Iris pigment epithelial cell (primary cell): ENCODE measurements around the gene MYL5.
"Not testable (repeated sequence)": the region's sequence is repeated elsewhere in the genome, so short reads cannot be mapped to it uniquely, and the experiment has no call there.

ENCODE experiments used
- DNase-seq: peaks from one replicate; pipeline ENCODE4 v3.0.0-alpha.2; 2011; ENCODE audit warnings: low read depth

The MYL5 gene

DNA sequence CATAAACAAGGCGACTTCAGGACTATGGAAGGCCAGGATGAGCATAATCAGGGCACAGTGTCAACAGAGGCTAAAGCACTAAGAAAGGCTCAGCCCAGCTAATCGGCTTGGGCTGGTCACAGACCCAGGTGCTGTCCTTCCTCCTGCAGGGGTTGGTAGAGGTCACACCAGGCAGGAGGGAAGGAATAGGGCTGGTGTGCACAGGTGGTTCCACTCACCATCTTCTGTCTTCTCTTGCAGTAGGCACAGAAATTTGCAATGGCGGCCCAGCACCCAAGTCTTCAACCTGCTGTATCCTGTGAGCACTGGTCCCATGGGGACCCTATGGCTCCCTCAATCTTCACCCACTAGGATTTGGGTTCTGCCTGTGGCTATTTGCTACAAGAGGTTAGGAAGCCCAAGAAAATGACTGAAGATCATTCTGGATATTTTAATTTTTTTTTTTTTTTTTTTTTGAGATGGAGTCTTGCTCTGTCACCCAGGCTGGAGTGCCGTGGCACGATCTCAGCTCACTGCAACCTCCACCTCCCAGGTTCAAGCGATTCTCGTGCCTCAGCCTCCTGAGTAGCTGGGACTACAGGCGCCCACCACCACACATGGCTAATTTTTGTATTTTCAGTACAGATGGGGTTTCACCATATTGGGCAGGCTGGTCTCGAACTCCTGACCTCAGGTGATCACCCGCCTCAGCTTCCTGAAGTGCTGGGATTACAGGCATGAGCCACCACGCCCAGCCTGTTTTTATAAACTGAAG, 4.4 kb upstream of the MYL5 start:
- DNase-seq: not testable (repeated sequence)

DNA sequence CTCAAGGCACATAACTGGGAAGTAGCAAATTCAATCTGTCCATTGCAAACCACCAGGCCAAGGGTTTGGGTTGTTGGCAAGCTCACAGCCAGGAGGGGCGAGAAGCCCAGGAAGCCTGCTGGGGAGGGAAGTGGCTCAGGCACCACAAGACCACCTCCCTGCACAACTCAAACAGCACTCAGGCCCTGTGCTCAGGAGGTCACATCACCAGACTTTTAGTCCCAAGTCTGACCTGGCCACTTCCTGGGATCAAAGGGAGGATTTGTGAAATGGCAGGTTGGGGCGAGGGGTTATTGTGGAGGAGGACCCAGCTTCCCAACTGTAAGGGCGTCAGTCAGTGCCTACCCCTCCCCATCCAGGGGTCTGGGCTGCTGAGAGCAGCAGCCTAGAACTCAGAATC, 2.6 kb upstream of the MYL5 start:
- no peak for DNase-seq

DNA sequence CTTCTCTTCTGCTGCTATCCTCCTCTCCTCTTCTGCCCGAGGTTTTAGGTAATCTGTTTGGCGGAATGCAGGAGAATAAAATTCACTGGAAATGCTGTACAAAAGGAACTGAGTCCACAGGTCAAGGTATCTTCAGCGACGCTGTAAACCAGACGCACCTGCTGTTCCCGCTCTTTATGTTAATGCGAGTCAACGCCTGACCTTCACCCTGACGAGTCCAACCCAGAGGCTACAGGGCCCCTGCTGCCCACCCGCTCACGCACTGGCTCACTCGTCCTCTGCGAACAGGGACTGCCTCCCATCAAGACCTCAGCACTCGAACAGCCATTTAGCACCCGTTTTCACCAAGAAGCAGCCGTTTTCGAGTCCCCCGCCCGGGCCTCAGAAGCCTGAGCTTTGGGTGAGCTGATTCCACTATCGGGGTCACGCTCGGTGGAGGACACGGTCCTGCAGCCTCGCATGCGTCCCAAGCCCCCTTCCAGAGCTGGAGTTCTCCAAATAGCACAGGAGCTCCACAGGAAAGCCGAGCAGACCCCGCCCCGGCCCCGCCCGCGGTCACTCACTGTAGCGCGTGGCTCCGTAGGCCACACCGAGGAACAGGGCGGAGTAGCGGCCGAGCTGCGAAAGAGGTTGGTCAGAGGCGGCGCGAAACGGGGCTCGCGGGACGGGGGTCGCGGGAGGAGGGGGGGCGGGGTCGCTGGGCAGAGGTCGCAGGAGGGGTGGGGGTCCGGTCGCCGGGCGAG, 822 bp upstream of the MYL5 start:
- no peak for DNase-seq

DNA sequence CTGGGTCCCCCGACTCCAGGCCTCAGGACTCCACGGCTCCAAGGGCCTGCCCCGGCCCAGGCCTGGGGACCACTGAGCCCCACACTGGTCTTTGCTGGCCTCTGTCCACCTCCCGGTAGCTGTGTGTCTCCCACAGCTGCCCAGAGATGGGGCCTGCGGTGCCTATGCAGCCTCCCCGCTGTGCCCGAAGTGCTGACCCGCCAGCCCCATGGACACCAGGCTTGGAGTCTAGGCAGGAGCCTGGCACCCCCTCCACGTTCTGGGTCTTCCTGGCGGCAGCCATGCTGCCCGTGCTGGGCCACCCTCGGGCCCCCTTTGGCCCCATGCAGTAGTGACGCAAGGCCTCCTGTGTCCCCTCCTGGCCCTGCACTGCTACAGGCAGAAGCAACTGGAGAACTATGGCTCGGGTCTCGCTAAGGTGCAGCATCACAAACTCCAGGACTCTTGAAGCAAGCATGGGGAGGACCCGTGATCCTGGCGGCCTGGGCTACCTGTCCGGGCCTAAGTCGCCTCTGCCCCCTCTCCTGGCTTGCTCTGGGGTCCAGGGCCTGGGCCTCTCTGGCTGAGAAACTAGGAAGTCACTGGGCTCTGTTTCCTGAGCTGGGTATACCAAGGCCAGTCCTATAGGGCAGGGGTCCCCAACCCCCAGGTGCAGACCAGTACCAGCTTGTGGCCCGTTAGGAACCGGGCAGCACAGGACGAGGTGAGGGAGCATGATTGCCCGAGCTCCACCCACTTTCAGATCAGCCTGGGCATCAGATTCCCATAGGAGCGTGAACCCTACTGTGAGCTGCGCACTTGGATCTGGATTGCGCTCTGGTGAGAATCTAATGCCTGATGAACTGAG, 917 bp downstream of the MYL5 start:
- DNase-seq: no peak

DNA sequence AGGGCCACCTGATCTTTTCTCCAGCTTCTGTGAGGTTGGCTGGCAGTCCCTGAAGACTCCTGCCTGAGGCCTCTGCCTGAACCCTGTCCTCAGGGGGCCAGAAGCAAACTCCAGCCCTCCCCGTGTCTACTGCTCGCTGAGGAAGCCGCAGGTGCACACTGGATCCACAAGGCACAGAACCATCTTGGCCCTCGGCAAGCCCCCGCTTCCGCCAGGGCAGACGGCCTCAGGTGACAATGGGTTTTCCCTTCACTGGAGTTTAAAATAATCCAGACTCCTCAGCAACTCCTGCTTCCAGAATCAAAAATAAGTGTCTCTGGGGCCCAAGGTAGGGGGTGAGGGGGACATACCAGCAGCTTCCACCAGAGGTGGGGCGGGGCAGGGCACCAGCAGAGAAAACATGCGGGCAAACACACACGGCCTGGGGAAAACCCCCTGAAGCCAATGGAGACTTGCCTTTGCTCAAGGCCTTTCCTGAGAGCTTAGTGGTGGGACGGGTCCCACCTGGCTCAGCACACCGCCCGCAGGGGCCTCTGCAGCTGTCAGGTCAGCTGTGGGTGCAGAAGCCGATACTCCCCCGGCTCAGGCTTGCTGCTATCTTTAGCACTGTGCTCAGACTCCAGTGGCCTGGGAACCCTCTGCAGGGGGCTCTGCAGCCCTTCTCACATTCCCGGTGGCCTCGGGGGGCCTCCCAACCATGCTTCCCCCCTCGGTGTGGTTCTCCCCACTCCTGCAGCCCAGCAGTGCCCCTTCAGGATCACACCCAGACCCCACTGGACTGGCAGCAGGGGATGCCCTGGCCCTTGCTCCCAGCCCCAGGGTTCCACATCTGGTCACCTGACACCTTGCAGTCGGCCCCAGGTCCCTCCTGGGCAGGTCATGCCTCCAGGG, 1.9 kb downstream of the MYL5 start:
- DNase-seq: no peak

DNA sequence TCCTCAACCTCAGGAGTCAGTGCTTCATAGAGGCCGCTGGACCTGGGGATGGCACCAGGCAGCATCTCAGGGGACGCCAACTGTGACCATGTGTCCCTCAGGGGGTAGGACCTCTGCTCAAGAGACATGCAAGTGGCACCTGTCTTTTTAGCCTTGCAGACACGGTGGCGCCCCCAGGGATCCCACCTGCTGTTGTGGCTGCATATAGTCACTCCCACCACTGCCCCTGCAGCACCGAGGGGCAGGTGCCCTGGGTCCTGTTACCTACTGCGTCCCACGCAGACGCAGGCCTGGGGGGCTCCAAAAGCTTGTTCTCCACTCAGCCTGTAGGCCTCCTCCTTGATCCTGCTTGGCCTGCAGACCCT, 2.5 kb downstream of the MYL5 start:
- no peak for DNase-seq

DNA sequence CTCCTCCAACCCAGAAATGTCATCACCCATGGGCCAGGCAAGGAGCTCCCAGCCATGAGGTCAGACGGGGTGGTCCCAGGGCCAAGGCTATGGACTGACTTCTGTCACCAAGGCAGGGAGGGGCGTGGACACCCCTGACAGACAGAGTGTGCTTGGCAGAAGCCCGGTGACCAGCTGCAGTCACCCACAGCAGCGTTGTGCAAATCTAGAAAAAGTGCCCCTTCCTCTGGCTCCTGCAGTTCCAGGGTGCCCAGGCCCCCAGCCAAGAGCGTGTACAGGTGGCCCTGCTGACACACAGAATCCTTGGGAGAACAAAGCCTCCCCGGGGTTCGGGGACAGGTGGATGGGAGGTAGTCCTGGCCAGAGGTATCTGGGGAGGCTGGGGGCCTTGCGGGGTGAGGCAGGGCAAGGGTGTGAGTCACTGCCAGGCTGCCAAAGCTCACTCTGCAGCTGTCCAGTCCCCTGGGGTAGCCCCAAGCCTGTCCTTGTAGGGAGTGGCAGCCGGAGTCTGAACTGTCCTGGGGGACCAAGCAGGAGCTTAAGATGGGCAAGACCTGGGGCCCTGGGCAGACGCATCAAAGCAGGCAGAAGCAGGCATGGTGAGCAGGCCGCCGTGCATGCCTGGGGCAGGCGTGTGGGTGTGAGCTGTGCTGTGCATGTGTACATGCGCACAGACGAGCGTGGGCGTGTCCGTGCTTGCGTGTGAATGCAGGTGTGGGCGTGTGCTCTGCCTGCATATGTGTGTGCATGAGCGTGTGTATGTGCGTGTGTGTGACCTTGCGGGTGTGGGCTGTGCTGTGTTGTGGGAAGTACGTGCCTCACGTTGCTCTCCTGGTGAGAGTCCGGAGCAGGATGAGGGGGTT, 3.3 kb downstream of the MYL5 start:
- no peak for DNase-seq

DNA sequence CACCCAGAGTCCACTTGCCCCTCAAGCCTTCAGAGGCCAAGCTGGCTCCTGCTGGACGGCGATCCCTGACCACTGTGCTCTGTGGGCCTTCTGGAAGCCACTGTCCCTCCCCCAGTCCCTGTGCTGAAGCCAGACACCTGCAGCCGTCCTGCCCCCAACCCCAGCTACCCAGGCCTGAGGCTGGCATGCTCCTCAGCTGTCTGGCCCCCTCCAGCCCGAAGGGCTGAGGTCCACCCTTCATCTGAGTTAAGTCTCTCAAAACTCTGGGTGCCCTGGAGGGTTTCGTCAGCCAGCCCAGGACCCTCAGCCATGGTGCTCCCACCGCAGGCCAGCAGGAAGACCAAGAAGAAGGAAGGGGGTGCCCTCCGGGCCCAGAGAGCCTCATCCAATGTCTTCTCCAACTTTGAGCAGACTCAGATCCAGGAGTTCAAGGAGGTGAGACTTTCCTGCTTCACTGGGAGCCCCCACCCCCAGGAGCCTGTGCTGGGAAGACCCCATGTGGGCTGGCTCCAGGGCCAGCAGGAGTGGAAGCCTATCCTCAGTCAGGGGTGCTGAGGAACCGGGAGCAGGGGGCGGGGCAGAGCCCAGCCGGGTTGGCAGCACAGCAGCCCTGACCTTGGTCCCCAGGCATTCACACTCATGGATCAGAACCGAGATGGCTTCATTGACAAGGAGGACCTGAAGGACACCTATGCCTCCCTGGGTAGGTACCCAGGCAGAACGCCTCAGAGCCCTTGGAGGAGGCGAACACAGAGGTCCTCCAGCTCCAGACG, 4.2 kb downstream of the MYL5 start:
- DNase-seq: no peak

DNA sequence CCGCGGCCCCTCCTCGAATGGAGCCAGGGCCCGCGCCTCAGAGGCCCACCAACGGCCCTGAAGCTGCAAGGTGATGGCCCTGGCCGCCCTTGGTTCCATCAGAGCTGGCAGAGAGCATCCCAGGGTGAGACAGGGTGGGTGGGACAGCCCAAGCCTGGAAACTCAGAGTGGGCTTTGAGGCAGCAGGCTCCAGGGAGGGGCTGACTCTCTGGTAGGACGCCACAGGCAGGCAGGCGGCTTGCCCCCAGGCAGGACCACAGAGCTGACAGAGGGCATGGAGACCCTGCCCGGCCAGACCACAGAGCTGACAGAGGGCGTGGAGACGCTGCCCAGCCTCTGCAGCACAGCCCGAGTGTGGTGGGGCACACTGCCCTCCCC, 4.8 kb downstream of the MYL5 start:
- no peak for DNase-seq

DNA sequence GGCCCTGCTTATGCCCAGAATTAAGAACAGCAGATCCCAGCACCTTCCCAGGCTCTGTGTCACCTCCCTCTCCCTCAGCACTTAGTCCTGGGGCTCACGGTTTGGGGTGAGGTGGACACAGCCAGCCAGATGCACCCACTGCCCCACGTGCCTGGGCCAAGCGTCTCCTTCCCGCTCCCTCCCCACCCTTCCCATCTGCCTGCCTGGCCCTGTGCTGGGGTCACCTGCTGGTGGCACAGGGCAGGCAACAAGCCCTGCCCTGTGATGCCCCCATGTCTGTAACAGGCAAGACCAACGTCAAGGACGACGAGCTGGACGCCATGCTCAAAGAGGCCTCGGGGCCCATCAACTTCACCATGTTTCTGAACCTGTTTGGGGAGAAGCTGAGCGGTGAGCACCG, 5.3 kb downstream of the MYL5 start:
- DNase-seq: no peak

DNA sequence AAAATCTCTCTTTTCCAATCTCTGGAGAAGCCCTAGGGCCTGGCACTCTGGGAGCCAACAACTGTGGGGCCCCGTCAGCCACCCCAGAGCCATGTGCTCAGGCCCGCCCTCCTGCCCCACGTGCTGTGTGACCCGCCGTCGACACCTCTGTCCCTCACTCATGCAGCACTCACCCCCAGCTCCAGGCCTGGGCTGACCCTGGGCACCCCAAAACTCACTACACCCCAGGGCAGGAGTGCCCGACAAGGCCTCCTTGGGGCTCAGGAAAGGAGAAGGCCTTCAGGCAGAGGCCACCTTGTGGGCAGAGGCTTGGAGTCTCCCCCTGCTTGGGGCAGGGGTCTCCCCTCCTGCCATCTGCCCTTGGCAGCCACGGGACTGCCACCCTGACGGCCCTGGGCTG, 5.7 kb downstream of the MYL5 start:
- no peak for DNase-seq

DNA sequence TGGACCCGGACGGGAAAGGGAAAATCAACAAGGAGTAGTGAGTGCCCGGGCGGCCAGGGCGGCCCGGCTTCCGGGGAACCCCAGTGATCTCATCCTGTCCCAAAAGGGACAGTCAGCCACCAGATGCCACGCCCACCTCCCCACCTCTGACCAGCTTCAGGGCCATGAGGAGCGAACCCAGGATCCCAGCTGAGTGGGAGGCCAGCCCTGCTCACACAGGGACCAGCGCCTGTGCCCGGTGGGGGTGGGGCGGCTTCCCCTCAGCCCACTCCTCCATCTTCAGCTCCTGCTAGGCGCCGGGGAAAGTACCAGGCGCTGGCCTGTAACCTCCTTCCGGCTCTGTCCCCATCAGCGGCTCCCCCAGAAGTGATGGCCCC, 6.2 kb downstream of the MYL5 start:
- DNase-seq: no peak

DNA sequence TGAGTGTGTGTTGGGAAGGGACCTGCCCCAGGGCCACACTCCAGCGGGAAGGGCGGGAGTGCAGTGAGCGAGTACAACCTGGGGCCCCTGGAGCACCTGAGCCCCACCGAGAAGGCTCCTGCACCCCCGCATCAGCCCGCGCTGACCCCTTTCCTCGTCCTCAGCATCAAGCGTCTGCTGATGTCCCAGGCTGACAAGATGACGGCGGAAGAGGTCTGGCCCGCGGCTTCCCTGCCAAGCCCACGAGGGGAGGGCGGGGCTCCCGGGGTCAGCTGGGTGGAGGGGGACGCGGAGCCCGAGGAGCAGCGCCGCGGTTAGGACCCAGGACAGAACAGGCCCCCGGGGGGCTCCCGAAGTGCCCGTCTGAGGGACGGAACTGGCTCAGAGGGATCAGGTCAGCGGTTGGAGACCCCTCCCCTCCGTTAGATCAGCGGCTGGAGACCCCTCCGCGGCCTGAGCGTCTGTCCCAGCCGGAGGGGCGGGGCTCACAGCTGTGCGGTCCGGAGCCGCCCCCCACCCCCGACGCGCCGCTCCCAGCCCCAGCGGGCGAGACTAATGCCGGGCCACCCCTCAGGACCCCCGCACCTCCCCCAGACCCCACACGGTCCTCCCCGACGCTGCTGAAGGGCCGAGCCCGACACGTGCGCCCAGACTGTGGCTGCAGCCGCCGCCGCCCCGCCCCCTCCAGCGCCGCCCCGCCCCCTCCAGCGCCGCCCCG, 6.7 kb downstream of the MYL5 start:
- DNase-seq: peak; percentile 40

DNA sequence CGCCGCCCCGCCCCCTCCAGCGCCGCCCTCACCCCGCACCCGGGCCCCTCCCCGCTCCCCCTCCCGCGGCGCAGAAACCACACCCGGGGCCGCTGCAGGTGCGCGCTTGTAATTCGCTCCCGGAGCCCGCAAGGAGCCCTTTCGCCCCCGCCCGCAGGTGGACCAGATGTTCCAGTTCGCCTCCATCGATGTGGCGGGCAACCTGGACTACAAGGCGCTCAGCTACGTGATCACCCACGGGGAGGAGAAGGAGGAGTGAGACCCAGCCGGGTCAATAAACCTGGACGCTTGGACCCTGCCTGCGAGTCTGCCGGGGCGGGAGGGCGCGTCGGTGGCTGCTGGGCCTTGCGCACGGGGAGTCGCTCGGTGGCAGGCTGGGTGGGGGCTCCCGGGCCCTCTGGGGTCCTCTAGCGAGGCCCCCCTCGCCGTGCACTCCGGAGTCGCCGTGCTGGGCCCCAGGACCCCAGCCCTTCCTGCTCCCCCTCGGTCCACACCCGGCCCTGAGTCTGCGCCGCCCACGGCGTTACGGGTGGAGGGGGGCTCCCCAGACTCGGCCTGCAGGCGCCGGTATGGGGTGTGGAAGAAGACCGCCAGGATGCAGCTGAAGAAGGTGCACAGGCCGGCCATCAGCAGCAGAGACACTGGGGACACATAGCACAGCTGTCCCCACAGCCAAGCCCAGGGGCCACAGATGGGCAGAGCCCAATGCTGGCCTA, 7.6 kb downstream of the MYL5 start:
- DNase-seq: no peak

DNA sequence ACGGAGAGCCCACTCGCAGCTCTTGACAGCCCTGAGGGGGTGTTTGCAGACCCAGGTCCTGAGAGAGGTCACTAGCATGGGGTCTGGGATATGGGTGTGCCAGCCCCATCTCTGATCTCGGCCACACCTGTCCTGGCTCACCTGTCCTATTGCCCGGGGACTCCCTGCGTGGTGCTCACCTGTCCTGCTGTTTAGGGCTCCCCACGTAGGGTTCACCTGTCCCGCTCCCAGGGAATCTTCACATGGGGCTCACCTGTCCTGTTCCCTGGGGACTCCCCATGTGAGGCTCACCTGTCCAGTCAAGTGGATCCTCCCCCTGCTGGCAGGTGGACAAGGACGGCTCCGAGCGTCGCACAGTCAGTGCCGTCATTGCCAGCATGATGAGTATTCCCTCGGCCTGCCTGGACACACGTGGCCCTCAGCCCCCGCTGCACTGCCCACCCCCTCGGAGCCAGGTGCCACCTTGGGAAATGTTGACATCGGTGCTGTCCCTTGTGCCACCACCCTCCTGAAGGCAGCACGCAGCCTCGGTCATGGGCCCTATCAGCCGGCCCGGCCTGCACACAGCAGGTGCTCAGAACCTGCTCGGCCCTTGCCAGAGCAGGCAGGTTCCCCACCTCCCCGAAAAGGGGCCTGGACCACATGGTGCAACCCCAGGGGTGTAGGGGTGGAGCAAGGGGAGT, 8.3 kb downstream of the MYL5 start:
- DNase-seq: no peak

DNA sequence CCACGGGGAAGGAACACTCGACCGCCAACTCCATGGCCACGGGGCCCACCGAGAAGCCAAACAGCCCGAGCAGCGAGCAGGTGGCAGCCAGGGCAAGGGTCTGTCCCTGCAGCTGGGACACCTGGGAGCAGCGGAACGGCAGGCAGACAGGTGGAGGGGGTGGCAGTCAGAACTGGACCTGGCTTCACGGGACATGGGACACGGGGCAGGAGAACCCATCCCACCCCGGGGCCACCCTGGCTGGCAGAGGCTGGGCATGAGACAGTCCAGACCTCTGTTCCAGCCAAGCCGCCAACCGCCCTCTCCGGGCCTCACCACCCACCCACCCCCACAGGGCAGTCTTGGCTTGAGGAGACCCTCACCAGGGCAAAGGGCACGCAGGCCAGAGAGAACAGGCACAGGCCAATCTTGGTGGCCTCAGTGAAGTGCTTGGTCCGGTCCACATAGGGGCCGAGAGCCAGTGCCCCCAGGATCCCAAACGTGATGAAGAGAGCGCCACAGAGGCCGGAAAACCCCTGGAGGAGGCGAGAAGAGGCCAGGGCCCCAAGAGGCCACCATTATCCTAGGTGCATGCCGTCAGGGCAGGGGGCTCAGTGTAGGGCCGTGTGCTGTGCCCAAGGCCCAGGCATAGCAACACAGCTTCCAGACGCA, 9.0 kb downstream of the MYL5 start:
- DNase-seq: no peak

DNA sequence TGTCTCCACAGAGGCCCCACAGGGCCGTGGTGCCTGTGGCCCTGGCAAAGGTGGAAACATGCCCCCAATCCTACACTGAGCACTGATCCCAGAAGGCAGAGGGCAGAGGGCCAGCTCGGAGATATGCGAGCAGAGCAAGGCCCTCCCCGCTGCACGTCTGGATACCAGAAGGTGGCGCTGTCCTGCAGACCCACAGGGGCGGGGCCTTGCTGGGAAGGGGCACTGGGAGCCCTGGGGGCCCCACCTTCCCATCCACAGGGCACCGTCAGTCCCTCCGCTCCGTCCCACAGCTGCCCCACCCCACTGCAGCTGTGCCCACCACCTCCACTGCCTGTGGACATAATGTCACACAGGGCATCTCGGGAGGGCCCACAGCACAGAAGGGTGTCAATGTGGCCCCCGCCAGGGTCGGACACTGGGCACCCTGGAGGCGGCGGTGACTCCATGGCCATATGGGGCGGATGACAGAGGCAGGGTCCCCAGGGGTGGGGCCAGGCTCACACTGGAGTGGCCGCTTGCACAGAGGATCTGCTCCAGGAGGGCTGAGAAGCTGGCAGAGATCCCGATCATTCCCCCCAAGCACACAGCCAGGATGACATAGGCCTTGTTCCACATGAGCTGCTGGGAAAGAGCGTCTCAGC, 9.8 kb downstream of the MYL5 start:
- DNase-seq: peak; percentile 72
